ENCODE results near the gene ACOT7. TPM values are rescaled to one million over a fixed set of nuclear protein-coding genes. Genes with fewer than 3 reads are reported as not detected.

Gene ACOT7
- total RNA-seq, 1 donor from 2014 or later: 107 TPM

- H3K27me3 Mint-ChIP-seq (ENCODE audit: low read depth): no peaks in the 10 kb centered on the region
- DNase-seq (ENCODE audit: low read depth, low spot score): no peak
- peak within 1 kb of the TSS; percentile 86 for H3K4me3 Mint-ChIP-seq
- H3K9me3 Mint-ChIP-seq: no peaks in the 10 kb centered on the region
- H3K4me1 Mint-ChIP-seq: peaks cover 31% of the 10 kb centered on the region
- no peak for TF ChIP-seq CTCF (conservative IDR thresholded peaks at IDR 0.05)
- H3K36me3 Mint-ChIP-seq (ENCODE audit: low read depth): no peaks in the 10 kb centered on the region
- peak within 1 kb of the TSS; percentile 43 for H3K27ac Mint-ChIP-seq (ENCODE audit: unreplicated experiment)
Measured at GRCh38 chr1:6260961-6261614, 132.5 kb downstream of the ACOT7 start, which contains the start of gene GPR153. Gene GPR153 (minus strand): TSS chr1:6261098. CDS start chr1:6254905, 6,193 bp downstream.

GRCh38 chr1:6260433-6260934, 133.1 kb downstream of the ACOT7 start:
- H3K27ac Mint-ChIP-seq (ENCODE audit: unreplicated experiment): no peak overlapping the region

GRCh38 chr1:6259491-6260362, 133.8 kb downstream of the ACOT7 start:
- H3K27me3 Mint-ChIP-seq (ENCODE audit: low read depth): no peaks in the 10 kb centered on the region
- no peak overlapping the region for H3K27ac Mint-ChIP-seq (ENCODE audit: unreplicated experiment)
- H3K9me3 Mint-ChIP-seq: no peaks in the 10 kb centered on the region

More at GRCh38 chr1:6260433-6260934, 133.1 kb downstream of the ACOT7 start:
- Mint-ChIP-seq H3K4me1 (peaks cover 29% of the 10 kb centered on the region), H3K36me3 (ENCODE audit: low read depth) (no peaks in the 10 kb centered on the region), H3K9me3 (no peaks in the 10 kb centered on the region), H3K4me3 (no peak overlapping the region), H3K27me3 (ENCODE audit: low read depth) (no peaks in the 10 kb centered on the region)
- no peak for TF ChIP-seq CTCF (conservative IDR thresholded peaks at IDR 0.05)
- no peak for DNase-seq (ENCODE audit: low read depth, low spot score)

GRCh38 chr1:6258675-6259074, 134.9 kb downstream of the ACOT7 start:
- TF ChIP-seq CTCF (conservative IDR thresholded peaks at IDR 0.05): no peak
- H3K4me3 Mint-ChIP-seq: peak overlapping the region; percentile 82

More at GRCh38 chr1:6259491-6260362, 133.8 kb downstream of the ACOT7 start:
- Mint-ChIP-seq H3K36me3 (ENCODE audit: low read depth) (no peaks in the 10 kb centered on the region), H3K4me3 (peak overlapping the region; percentile 82), H3K4me1 (peaks cover 25% of the 10 kb centered on the region)
- peak; percentile 58 for DNase-seq (ENCODE audit: low read depth, low spot score)
- peak; percentile 18 for TF ChIP-seq CTCF (conservative IDR thresholded peaks at IDR 0.05)

GRCh38 chr1:6257541-6258069, 136.0 kb downstream of the ACOT7 start:
- Mint-ChIP-seq H3K4me3 (peak overlapping the region; percentile 70), H3K4me1 (peaks cover 25% of the 10 kb centered on the region), H3K36me3 (ENCODE audit: low read depth) (no peaks in the 10 kb centered on the region), H3K9me3 (no peaks in the 10 kb centered on the region), H3K27me3 (ENCODE audit: low read depth) (peaks cover 2% of the 10 kb centered on the region), H3K27ac (ENCODE audit: unreplicated experiment) (no peak overlapping the region)
- DNase-seq (ENCODE audit: low read depth, low spot score): no peak
- no peak for TF ChIP-seq CTCF (conservative IDR thresholded peaks at IDR 0.05)

More at GRCh38 chr1:6258675-6259074, 134.9 kb downstream of the ACOT7 start:
- DNase-seq (ENCODE audit: low read depth, low spot score): no peak
- no peaks in the 10 kb centered on the region for H3K27me3 Mint-ChIP-seq (ENCODE audit: low read depth)
- no peaks in the 10 kb centered on the region for H3K36me3 Mint-ChIP-seq (ENCODE audit: low read depth)
- H3K4me1 Mint-ChIP-seq: peaks cover 25% of the 10 kb centered on the region
- H3K27ac Mint-ChIP-seq (ENCODE audit: unreplicated experiment): no peak overlapping the region
- no peaks in the 10 kb centered on the region for H3K9me3 Mint-ChIP-seq

All from neural crest cell (in vitro differentiated cells).